Measurements from ENCODE around the gene ANKS3. TPM values are rescaled to one million over a fixed set of nuclear protein-coding genes. Genes with fewer than 3 reads are reported as not detected.

The ANKS3 gene
- total RNA-seq, 2 experiments from 2014 or later, result 17.6 to 21.7 TPM

GRCh38 chr16:4689864-4690704 lies 44.0 kb downstream of the ANKS3 start:
- CTCF ChIA-PET (ENCODE audit: unreplicated experiment), result no interaction called here
- H2AFZ ChIP-seq (ENCODE audit: low read length), result no peak overlapping the region
- BruUV-seq (replicated peaks), result TSS peak; percentile 59
- POLR2A ChIA-PET, result interaction anchor here (0.7 kb wide), 1 partner anchor 11 kb away, joined by 4 read pairs; no protein-coding TSS in a partner anchor
- H3K9me2 ChIP-seq (ENCODE audit: insufficient read depth, low read length), result no peaks in the 10 kb centered on the region
- H3K4me1 ChIP-seq (ENCODE audit: insufficient read depth, low read length, poor library complexity, severe bottlenecking), result peaks cover 12% of the 10 kb centered on the region
- TF ChIP-seq EZH2phosphoT487 (IDR thresholded peaks at IDR 0.05; ENCODE audit: borderline replicate concordance, low read depth, low read length), result no peak
- TF ChIP-seq, protein P1, sequence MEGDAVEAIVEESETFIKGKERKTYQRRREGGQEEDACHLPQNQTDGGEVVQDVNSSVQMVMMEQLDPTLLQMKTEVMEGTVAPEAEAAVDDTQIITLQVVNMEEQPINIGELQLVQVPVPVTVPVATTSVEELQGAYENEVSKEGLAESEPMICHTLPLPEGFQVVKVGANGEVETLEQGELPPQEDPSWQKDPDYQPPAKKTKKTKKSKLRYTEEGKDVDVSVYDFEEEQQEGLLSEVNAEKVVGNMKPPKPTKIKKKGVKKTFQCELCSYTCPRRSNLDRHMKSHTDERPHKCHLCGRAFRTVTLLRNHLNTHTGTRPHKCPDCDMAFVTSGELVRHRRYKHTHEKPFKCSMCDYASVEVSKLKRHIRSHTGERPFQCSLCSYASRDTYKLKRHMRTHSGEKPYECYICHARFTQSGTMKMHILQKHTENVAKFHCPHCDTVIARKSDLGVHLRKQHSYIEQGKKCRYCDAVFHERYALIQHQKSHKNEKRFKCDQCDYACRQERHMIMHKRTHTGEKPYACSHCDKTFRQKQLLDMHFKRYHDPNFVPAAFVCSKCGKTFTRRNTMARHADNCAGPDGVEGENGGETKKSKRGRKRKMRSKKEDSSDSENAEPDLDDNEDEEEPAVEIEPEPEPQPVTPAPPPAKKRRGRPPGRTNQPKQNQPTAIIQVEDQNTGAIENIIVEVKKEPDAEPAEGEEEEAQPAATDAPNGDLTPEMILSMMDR (conservative IDR thresholded peaks at IDR 0.05; ENCODE audit: low read length), result no peak
- DNase-seq (ENCODE audit: low spot score), result no peak
- H3K36me3 ChIP-seq (ENCODE audit: insufficient read depth, low read length), result peaks cover 1% of the 10 kb centered on the region; the same call in 1 of the 2 replicates
- no peaks in the 10 kb centered on the region for H3K79me2 ChIP-seq (ENCODE audit: insufficient read depth, low read depth, low read length)
- intact Hi-C loops (cut with micrococcal nuclease; ENCODE audit: unreplicated experiment), result no loop called here
- no peak overlapping the region for H3K27ac ChIP-seq (ENCODE audit: low read depth, low read length, poor library complexity, severe bottlenecking)
- H3K4me3 ChIP-seq (ENCODE audit: low read depth, low read length, poor library complexity, severe bottlenecking), result no peak overlapping the region
- no peaks in the 10 kb centered on the region for H3K9me3 ChIP-seq (ENCODE audit: low read length)
- 0 out of 2 replicates have a peak, but pooled peaks cover 4% of the 10 kb centered on the region for H4K20me1 ChIP-seq (ENCODE audit: insufficient read depth, low read length)
- no peak overlapping the region for H3K4me2 ChIP-seq (ENCODE audit: low read length)

- Histone ChIP-seq H3K27ac (ENCODE audit: low read depth, low read length, poor library complexity, severe bottlenecking) (no peak overlapping the region), H3K4me1 (ENCODE audit: insufficient read depth, low read length, poor library complexity, severe bottlenecking) (peaks cover 7% of the 10 kb centered on the region), H3K9me2 (ENCODE audit: insufficient read depth, low read length) (no peaks in the 10 kb centered on the region), H4K20me1 (ENCODE audit: insufficient read depth, low read length) (no peaks in the 10 kb centered on the region), H3K36me3 (ENCODE audit: insufficient read depth, low read length) (no peaks in the 10 kb centered on the region), H3K4me2 (ENCODE audit: low read length) (no peak overlapping the region), H2AFZ (ENCODE audit: low read length) (no peak overlapping the region), H3K79me2 (ENCODE audit: insufficient read depth, low read depth, low read length) (no peaks in the 10 kb centered on the region), H3K4me3 (ENCODE audit: low read depth, low read length, poor library complexity, severe bottlenecking) (no peak overlapping the region), H3K9me3 (ENCODE audit: low read length) (no peaks in the 10 kb centered on the region)
- DNase-seq (ENCODE audit: low spot score), result no peak
- intact Hi-C loops (cut with micrococcal nuclease; ENCODE audit: unreplicated experiment), result no loop called here
- CTCF ChIA-PET (ENCODE audit: unreplicated experiment), result no interaction called here
- POLR2A ChIA-PET, result interaction anchor here (0.7 kb wide), 1 partner anchor 10 kb away, joined by 4 read pairs; no protein-coding TSS in a partner anchor
- BruUV-seq (replicated peaks), result no TSS peak
- TF ChIP-seq EZH2phosphoT487 (IDR thresholded peaks at IDR 0.05; ENCODE audit: borderline replicate concordance, low read depth, low read length), result no peak
- TF ChIP-seq, protein P1 (conservative IDR thresholded peaks at IDR 0.05; ENCODE audit: low read length), result no peak
Observed at GRCh38 chr16:4689091-4689671, 44.9 kb downstream of the ANKS3 start.

GRCh38 chr16:4688674-4689045 lies 45.4 kb downstream of the ANKS3 start:
- Histone ChIP-seq H3K9me2 (ENCODE audit: insufficient read depth, low read length) (no peaks in the 10 kb centered on the region), H4K20me1 (ENCODE audit: insufficient read depth, low read length) (no peaks in the 10 kb centered on the region), H3K4me2 (ENCODE audit: low read length) (no peak overlapping the region), H3K4me3 (ENCODE audit: low read depth, low read length, poor library complexity, severe bottlenecking) (no peak overlapping the region), H3K27ac (ENCODE audit: low read depth, low read length, poor library complexity, severe bottlenecking) (no peak overlapping the region), H3K36me3 (ENCODE audit: insufficient read depth, low read length) (no peaks in the 10 kb centered on the region), H3K9me3 (ENCODE audit: low read length) (no peaks in the 10 kb centered on the region), H3K4me1 (ENCODE audit: insufficient read depth, low read length, poor library complexity, severe bottlenecking) (peaks cover 7% of the 10 kb centered on the region), H3K79me2 (ENCODE audit: insufficient read depth, low read depth, low read length) (no peaks in the 10 kb centered on the region), H2AFZ (ENCODE audit: low read length) (no peak overlapping the region)
- intact Hi-C loops (cut with micrococcal nuclease; ENCODE audit: unreplicated experiment), result no loop called here
- CTCF ChIA-PET (ENCODE audit: unreplicated experiment), result no interaction called here
- POLR2A ChIA-PET, result no interaction called here
- TF ChIP-seq EZH2phosphoT487 (IDR thresholded peaks at IDR 0.05; ENCODE audit: borderline replicate concordance, low read depth, low read length), result no peak
- TF ChIP-seq, protein P1 (conservative IDR thresholded peaks at IDR 0.05; ENCODE audit: low read length), result no peak
- no peak for DNase-seq (ENCODE audit: low spot score)
- BruUV-seq (replicated peaks), result no TSS peak
